HepG2 (cell line): Measurements from ENCODE around the gene C2.

ENCODE experiments used
- ELF4 ChIP-seq: sonication (generic); formaldehyde crosslinking; IDR thresholded peaks from 2 replicates; pipeline ENCODE4 v1.5.0; 2020; ENCODE audit warnings: missing genetic modification reagents, mild to moderate bottlenecking, moderate library complexity, borderline replicate concordance
- FOXK2 ChIP-seq: fragments of 450-650 bp; IDR thresholded peaks from 2 replicates; pipeline ENCODE4 v1.6.1; 2016
- GABPB1 ChIP-seq: IDR thresholded peaks from 2 replicates; pipeline ENCODE4 v1.6.1; 2016; ENCODE audit warnings: mild to moderate bottlenecking, missing genetic modification reagents, moderate library complexity, missing compliant biosample characterization
- MAZ ChIP-seq, 2 experiments: sonication (generic) in 1 of 2; formaldehyde crosslinking in 1 of 2; IDR thresholded peaks; 2 replicates each; pipeline versions ENCODE4 v1.5.0 to v1.6.1; 2012 to 2020; ENCODE audit warnings: low read depth in 2 of 2, mild to moderate bottlenecking in 2 of 2, borderline replicate concordance in 1 of 2, improper control_type of control experiment in 1 of 2, low read length in 1 of 2, missing genetic modification reagents in 1 of 2, moderate library complexity in 1 of 2
- NRL ChIP-seq: sonication (generic); formaldehyde crosslinking; IDR thresholded peaks from 2 replicates; pipeline ENCODE4 v1.5.0; 2020; ENCODE audit warnings: missing genetic modification reagents, mild to moderate bottlenecking, moderate library complexity, borderline replicate concordance
- RAD21 ChIP-seq: fragments of 450-650 bp; formaldehyde crosslinking; IDR thresholded peaks from 2 replicates; pipeline ENCODE4 v1.5.0; 2020; ENCODE audit warnings: mild to moderate bottlenecking
- SMAD3 ChIP-seq: sonication (generic); formaldehyde crosslinking; IDR thresholded peaks from 2 replicates; pipeline ENCODE4 v1.4.0; 2020; ENCODE audit warnings: missing genetic modification reagents
- ZBTB21 ChIP-seq: sonication (generic); formaldehyde crosslinking; IDR thresholded peaks from 2 replicates; pipeline ENCODE4 v1.4.0; 2020; ENCODE audit warnings: missing genetic modification reagents
- TF ChIP-seq, protein P1 (sequence below): sonication (generic); formaldehyde crosslinking; IDR thresholded peaks from 2 replicates; pipeline ENCODE4 v1.4.0; 2020; ENCODE audit warnings: missing genetic modification reagents
- TF ChIP-seq, protein P2 (sequence below): sonication (generic); formaldehyde crosslinking; IDR thresholded peaks from 2 replicates; pipeline ENCODE4 v1.5.0; 2020; ENCODE audit warnings: mild to moderate bottlenecking, missing genetic modification reagents, moderate library complexity
- TF ChIP-seq, protein P3 (sequence below): IDR thresholded peaks from 2 replicates; pipeline ENCODE4 v1.6.1; 2016; ENCODE audit warnings: low read depth
- TF ChIP-seq, protein P4 (sequence below): sonication (generic); formaldehyde crosslinking; IDR thresholded peaks from 2 replicates; pipeline ENCODE4 v1.8.1; 2023; ENCODE audit warnings: missing genetic modification reagents, mild to moderate bottlenecking, borderline replicate concordance
- TF ChIP-seq, protein P5 (sequence below): sonication (generic); formaldehyde crosslinking; IDR thresholded peaks from 2 replicates; pipeline ENCODE4 v1.4.0; 2020; ENCODE audit warnings: missing genetic modification reagents

DNA sequence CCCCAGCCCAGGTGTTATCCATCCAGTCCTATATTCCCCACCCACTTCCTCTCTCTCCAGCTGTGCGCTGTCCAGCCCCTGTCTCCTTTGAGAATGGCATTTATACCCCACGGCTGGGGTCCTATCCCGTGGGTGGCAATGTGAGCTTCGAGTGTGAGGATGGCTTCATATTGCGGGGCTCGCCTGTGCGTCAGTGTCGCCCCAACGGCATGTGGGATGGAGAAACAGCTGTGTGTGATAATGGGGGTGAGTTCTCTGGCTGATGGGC lies 1.1 kb downstream of the C2 start:
- TF ChIP-seq ELF4 (CRISPR knock-in tag) (no peak), MAZ (IDR thresholded peaks at IDR 0.05; ENCODE audit: borderline replicate concordance, low read depth, low read length) (no peak), MAZ (CRISPR knock-in tag; IDR thresholded peaks at IDR 0.05; ENCODE audit: low read depth) (no peak), SMAD3 (no peak), FOXK2 (no peak), GABPB1 (CRISPR knock-in tag) (no peak), ZBTB21 (CRISPR knock-in tag) (no peak), RAD21 (no peak), NRL (CRISPR knock-in tag) (no peak)
- TF ChIP-seq, protein P1, sequence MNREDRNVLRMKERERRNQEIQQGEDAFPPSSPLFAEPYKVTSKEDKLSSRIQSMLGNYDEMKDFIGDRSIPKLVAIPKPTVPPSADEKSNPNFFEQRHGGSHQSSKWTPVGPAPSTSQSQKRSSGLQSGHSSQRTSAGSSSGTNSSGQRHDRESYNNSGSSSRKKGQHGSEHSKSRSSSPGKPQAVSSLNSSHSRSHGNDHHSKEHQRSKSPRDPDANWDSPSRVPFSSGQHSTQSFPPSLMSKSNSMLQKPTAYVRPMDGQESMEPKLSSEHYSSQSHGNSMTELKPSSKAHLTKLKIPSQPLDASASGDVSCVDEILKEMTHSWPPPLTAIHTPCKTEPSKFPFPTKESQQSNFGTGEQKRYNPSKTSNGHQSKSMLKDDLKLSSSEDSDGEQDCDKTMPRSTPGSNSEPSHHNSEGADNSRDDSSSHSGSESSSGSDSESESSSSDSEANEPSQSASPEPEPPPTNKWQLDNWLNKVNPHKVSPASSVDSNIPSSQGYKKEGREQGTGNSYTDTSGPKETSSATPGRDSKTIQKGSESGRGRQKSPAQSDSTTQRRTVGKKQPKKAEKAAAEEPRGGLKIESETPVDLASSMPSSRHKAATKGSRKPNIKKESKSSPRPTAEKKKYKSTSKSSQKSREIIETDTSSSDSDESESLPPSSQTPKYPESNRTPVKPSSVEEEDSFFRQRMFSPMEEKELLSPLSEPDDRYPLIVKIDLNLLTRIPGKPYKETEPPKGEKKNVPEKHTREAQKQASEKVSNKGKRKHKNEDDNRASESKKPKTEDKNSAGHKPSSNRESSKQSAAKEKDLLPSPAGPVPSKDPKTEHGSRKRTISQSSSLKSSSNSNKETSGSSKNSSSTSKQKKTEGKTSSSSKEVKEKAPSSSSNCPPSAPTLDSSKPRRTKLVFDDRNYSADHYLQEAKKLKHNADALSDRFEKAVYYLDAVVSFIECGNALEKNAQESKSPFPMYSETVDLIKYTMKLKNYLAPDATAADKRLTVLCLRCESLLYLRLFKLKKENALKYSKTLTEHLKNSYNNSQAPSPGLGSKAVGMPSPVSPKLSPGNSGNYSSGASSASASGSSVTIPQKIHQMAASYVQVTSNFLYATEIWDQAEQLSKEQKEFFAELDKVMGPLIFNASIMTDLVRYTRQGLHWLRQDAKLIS, result no peak
- TF ChIP-seq, protein P2, sequence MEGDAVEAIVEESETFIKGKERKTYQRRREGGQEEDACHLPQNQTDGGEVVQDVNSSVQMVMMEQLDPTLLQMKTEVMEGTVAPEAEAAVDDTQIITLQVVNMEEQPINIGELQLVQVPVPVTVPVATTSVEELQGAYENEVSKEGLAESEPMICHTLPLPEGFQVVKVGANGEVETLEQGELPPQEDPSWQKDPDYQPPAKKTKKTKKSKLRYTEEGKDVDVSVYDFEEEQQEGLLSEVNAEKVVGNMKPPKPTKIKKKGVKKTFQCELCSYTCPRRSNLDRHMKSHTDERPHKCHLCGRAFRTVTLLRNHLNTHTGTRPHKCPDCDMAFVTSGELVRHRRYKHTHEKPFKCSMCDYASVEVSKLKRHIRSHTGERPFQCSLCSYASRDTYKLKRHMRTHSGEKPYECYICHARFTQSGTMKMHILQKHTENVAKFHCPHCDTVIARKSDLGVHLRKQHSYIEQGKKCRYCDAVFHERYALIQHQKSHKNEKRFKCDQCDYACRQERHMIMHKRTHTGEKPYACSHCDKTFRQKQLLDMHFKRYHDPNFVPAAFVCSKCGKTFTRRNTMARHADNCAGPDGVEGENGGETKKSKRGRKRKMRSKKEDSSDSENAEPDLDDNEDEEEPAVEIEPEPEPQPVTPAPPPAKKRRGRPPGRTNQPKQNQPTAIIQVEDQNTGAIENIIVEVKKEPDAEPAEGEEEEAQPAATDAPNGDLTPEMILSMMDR (CRISPR knock-in tag), result no peak
- TF ChIP-seq, protein P3, sequence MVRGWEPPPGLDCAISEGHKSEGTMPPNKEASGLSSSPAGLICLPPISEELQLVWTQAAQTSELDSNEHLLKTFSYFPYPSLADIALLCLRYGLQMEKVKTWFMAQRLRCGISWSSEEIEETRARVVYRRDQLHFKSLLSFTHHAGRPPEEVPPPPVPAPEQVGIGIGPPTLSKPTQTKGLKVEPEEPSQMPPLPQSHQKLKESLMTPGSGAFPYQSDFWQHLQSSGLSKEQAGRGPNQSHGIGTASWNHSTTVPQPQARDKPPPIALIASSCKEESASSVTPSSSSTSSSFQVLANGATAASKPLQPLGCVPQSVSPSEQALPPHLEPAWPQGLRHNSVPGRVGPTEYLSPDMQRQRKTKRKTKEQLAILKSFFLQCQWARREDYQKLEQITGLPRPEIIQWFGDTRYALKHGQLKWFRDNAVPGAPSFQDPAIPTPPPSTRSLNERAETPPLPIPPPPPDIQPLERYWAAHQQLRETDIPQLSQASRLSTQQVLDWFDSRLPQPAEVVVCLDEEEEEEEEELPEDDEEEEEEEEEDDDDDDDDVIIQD, result no peak
- TF ChIP-seq, protein P4, sequence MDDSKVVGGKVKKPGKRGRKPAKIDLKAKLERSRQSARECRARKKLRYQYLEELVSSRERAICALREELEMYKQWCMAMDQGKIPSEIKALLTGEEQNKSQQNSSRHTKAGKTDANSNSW (CRISPR knock-in tag), result no peak
- TF ChIP-seq, protein P5, sequence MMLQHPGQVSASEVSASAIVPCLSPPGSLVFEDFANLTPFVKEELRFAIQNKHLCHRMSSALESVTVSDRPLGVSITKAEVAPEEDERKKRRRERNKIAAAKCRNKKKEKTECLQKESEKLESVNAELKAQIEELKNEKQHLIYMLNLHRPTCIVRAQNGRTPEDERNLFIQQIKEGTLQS (CRISPR knock-in tag), result no peak
